Esophagus squamous epithelium (tissue), 4 donors: Measurements from ENCODE around the gene KCNK3.

Experiments
- POLR2A ChIP-seq, 4 donors: fragments of 450-650 bp; IDR thresholded peaks; one replicate each; pipeline ENCODE4 v1.6.1; 2017; ENCODE audit warnings: antibody characterized with exemption in 4 of 4, mild to moderate bottlenecking in 4 of 4, moderate library complexity in 3 of 4
- TF ChIP-seq, protein P1 (sequence below), 6 experiments: fragments of 450-650 bp in 4 of 6; fragments of 200-600 bp in 2 of 6; sonication (generic) in 2 of 6; IDR thresholded peaks; one replicate each; pipeline ENCODE4 v1.5.1; 2016 to 2019; ENCODE audit warnings: antibody characterized with exemption in 6 of 6, mild to moderate bottlenecking in 4 of 6, moderate library complexity in 4 of 6

DNA sequence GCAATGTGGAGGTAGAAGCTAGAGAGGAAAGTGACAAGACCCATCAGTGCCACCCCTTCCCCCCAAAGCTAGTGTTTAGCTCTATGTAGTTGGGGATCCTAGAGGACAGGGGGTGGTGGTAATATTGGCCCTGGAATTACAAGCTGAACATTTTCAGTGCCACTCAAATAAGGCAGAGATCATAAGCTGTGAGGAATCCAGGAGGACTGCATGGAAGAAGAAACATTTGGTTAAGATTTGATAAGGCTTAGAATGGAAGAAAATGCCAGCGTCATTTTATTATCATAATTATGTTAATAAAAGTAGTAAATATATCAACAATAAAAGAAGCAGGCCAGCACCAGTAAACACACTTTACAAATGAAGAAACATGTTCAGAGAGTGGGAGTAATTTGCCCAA lies 33.7 kb downstream of the KCNK3 start:
- TF ChIP-seq, protein P1, sequence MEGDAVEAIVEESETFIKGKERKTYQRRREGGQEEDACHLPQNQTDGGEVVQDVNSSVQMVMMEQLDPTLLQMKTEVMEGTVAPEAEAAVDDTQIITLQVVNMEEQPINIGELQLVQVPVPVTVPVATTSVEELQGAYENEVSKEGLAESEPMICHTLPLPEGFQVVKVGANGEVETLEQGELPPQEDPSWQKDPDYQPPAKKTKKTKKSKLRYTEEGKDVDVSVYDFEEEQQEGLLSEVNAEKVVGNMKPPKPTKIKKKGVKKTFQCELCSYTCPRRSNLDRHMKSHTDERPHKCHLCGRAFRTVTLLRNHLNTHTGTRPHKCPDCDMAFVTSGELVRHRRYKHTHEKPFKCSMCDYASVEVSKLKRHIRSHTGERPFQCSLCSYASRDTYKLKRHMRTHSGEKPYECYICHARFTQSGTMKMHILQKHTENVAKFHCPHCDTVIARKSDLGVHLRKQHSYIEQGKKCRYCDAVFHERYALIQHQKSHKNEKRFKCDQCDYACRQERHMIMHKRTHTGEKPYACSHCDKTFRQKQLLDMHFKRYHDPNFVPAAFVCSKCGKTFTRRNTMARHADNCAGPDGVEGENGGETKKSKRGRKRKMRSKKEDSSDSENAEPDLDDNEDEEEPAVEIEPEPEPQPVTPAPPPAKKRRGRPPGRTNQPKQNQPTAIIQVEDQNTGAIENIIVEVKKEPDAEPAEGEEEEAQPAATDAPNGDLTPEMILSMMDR (IDR thresholded peaks at IDR 0.05): no peak
- TF ChIP-seq POLR2A (IDR thresholded peaks at IDR 0.05): no peak
